Activated naive CD8-positive, alpha-beta T cell treated with anti-CD3 and anti-CD28 coated beads, Interleukin-2, amount 50 U/mL, for 24 hours (primary cell): Measurements from ENCODE around the gene OBSL1.
A peak's percentile ranks its signal among the peaks of the same experiment; 100 is the strongest.

Source experiments
- ATAC-seq: fragments of 150-1000 bp; cut with Tn5 transposase; one replicate; pipeline ENCODE4 v1.10.0; 2021
- DNase-seq: peaks from one replicate; pipeline ENCODE4 v3.0.0; 2021
- H3K27ac Mint-ChIP-seq: one replicate; pipeline ENCODE4 v1.8.0; 2021; ENCODE audit warnings: mild to moderate bottlenecking, mixed read lengths
- H3K27me3 Mint-ChIP-seq: one replicate; pipeline ENCODE4 v1.8.0; 2021; ENCODE audit warnings: mixed read lengths
- H3K36me3 Mint-ChIP-seq: one replicate; pipeline ENCODE4 v1.8.0; 2021; ENCODE audit warnings: low read depth, mixed read lengths
- H3K4me1 Mint-ChIP-seq: one replicate; pipeline ENCODE4 v1.8.0; 2021; ENCODE audit warnings: mixed read lengths
- H3K4me3 Mint-ChIP-seq: one replicate; pipeline ENCODE4 v1.8.0; 2021; ENCODE audit warnings: mild to moderate bottlenecking, moderate library complexity, mixed read lengths
- H3K9me3 Mint-ChIP-seq: one replicate; pipeline ENCODE4 v1.8.0; 2021; ENCODE audit warnings: mixed read lengths

OBSL1 gene

DNA sequence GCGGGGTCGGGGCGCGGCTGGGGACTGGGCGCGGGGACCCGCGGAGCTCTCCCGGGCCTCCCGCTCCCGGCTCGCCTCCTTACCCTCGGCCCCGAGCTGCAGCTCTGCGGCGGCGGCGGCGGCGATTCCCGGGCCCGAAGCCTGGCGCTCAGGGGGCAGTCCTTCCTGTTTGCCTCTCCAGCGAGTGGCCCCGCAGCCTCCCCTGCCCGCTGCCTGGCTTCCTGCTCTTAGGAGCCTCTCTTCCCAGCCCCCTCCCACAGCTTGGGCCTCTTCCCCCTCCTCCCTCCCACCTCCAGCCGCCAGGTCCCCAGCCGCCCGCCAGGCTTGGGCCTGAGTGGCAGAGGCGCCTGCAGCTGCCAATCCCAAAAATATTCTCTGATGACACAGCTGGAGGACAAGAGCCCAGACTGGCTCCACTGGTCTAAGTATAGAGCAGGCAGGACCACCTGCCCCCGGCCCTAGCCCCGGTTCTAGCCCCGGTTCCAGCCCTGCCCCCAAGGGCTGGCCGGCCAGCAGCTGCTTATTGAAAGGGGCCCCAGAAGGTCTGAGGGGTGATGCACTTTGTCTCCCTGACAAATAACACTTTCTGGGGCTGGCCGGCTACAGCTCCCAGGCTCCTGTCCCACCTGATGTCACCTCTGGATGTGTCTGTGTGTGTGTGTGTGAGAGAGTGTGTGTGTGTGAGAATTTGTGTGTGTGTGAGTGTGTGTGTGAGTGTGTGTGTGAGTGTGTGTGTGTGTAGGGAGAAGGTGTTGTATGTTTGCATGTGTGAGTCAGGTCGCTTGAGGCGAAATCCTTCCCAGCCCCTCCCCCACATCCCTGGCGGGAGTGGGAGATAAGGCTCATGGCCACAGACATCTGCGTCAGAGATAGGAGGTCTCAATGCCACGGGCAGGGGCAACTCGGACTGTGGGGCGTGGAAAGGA, at the start of gene OBSL1:
TSS of gene OBSL1 (minus strand) at position 229 of the 926 bp plus-strand sequence. CDS start 307 bp downstream, outside the sequence.
- Mint-ChIP-seq H3K27ac (no peak within 1 kb of the TSS), H3K4me3 (no peak within 1 kb of the TSS), H3K27me3 (peaks cover 47% of the 10 kb centered on the region), H3K36me3 (no peaks in the 10 kb centered on the region), H3K9me3 (no peaks in the 10 kb centered on the region), H3K4me1 (no peaks in the 10 kb centered on the region)
- ATAC-seq (no peak), DNase-seq (peak; percentile 20)

DNA sequence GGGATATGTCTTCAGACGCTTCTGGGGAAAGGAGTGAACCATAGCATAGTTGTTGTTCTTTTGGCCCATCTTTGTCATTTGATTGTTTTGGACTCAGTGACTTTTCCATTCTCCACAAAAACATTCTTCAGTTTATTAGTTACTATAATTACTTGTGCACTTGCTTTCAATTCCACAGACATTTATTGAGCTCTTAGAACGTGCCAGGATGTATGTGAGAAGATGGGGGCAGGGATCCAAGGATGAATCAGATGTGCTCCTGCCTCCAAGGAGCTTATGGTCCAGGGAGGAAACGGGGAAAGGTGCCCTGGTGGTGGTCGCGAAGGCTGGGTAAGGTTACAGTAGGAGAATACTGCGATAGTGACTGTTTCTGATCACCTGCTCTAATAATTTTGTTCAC, 49.2 kb upstream of the OBSL1 start:
- Mint-ChIP-seq H3K9me3 (no peaks in the 10 kb centered on the region), H3K36me3 (no peaks in the 10 kb centered on the region), H3K27ac (no peak overlapping the region), H3K4me1 (no peaks in the 10 kb centered on the region), H3K27me3 (peaks cover 5% of the 10 kb centered on the region), H3K4me3 (no peak overlapping the region)
- no peak for DNase-seq
- ATAC-seq: no peak

DNA sequence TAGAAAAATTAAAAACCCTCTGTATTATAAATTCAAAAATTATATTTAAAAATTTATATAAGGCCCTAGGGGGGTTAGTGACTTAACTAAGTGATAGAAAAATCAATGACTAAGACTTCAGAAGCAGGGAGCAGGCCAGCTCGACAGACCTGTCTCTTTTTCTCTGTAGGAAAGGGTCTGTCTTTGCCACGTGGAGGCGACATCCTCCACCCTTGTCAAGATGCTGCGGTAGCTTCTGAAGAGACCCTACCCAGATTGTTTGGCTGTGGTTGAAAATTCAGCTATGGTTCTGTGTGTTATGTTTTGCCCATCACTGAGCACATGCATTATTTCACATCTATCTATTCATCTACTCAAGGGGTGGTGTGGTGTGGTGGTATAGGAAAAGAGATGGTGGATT, 47.9 kb upstream of the OBSL1 start:
- H3K4me3 Mint-ChIP-seq: no peak overlapping the region
- DNase-seq (no peak), ATAC-seq (no peak)
- H3K36me3 Mint-ChIP-seq: peaks cover 5% of the 10 kb centered on the region
- no peaks in the 10 kb centered on the region for H3K9me3 Mint-ChIP-seq
- no peaks in the 10 kb centered on the region for H3K4me1 Mint-ChIP-seq
- H3K27ac Mint-ChIP-seq: no peak overlapping the region
- H3K27me3 Mint-ChIP-seq: peaks cover 2% of the 10 kb centered on the region

DNA sequence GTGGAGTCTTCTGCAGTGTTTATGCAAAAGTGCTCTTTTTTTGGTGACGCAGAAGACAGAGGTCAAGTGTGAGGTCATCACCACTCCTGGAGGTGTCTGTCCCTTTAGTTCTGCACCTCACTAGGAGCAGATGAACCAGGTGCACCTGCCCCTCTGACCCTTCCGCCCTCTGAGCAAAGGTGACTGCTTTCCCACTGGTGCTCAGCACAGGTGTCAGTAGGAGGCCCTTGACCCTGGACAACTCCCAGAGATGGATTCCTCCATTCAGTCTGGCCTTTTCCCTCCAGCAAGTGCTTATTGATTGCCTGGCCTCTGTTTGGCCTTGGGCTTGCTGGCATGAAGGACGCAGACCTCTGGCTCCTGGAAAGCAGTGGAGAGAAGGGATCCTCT, 47.4 kb upstream of the OBSL1 start:
- Mint-ChIP-seq H3K4me1 (no peaks in the 10 kb centered on the region), H3K9me3 (no peaks in the 10 kb centered on the region), H3K4me3 (no peak overlapping the region), H3K27ac (no peak overlapping the region), H3K27me3 (peaks cover 2% of the 10 kb centered on the region), H3K36me3 (peaks cover 5% of the 10 kb centered on the region)
- no peak for ATAC-seq
- no peak for DNase-seq

DNA sequence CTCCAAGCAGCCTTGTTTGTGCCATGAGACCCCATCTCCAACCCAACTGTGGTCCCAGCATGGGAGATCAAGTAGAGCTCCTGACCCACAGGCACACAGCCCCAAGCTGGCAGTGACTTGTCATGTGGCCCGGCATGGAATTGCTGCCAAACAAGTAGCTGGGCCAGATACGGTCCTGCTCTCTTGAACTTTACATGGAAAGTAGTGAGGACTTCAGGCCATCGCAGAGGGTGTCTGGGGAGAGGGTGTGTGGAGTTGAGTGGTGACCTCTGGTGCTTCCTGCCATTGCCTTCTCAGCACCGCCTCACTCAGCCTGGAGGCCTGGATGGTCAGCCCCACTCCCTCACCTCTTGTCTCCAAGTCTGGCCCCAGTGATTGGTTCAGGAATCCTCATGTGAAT, 45.2 kb upstream of the OBSL1 start:
- Mint-ChIP-seq H3K4me1 (peaks cover 12% of the 10 kb centered on the region), H3K9me3 (no peaks in the 10 kb centered on the region), H3K27ac (no peak overlapping the region), H3K36me3 (peaks cover 8% of the 10 kb centered on the region), H3K27me3 (no peaks in the 10 kb centered on the region), H3K4me3 (no peak overlapping the region)
- DNase-seq (no peak), ATAC-seq (no peak)

DNA sequence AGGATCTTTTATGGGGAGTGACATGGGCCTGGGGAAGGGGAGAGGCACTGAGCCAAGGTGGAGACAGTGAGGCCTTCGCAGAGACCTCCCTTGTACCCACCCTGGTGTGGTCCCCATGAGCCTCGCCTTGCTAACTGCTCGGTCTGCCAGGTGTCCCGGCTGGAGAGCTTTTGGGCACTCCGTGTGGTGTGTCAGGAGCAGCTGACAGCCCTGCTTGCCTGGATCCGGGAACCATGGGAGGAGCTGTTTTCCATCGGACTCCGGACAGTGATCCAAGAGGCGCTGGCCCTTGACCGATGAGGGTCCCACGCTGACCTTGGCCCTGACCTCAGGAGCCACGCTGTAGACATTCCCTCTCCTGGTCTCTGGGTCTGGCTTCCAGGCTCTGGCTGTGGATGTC, 44.6 kb upstream of the OBSL1 start:
- Mint-ChIP-seq H3K4me3 (no peak overlapping the region), H3K36me3 (peaks cover 10% of the 10 kb centered on the region), H3K27ac (no peak overlapping the region), H3K9me3 (no peaks in the 10 kb centered on the region), H3K27me3 (no peaks in the 10 kb centered on the region), H3K4me1 (peaks cover 14% of the 10 kb centered on the region)
- ATAC-seq (no peak), DNase-seq (no peak)

DNA sequence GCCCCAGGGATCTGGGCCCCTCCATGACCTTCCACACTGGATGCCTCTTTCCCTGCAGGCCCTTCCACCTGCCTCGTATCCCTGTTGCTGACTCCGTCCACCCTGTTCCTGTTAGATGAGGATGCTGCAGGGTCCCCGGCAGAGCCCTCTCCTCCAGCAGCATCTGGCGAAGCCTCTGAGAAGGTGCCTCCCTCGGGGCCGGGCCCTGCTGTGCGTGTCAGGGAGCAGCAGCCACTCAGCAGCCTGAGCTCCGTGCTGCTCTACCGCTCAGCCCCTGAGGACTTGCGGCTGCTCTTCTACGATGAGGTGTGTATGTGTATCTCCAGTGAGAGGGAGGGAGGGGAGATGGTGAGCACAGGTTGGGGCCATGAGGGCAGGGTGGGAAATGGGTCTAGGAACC, 43.7 kb upstream of the OBSL1 start:
- H3K36me3 Mint-ChIP-seq: peaks cover 13% of the 10 kb centered on the region
- DNase-seq (no peak), ATAC-seq (no peak)
- H3K4me1 Mint-ChIP-seq: peaks cover 14% of the 10 kb centered on the region
- H3K4me3 Mint-ChIP-seq: no peak overlapping the region
- no peaks in the 10 kb centered on the region for H3K27me3 Mint-ChIP-seq
- no peaks in the 10 kb centered on the region for H3K9me3 Mint-ChIP-seq
- no peak overlapping the region for H3K27ac Mint-ChIP-seq

DNA sequence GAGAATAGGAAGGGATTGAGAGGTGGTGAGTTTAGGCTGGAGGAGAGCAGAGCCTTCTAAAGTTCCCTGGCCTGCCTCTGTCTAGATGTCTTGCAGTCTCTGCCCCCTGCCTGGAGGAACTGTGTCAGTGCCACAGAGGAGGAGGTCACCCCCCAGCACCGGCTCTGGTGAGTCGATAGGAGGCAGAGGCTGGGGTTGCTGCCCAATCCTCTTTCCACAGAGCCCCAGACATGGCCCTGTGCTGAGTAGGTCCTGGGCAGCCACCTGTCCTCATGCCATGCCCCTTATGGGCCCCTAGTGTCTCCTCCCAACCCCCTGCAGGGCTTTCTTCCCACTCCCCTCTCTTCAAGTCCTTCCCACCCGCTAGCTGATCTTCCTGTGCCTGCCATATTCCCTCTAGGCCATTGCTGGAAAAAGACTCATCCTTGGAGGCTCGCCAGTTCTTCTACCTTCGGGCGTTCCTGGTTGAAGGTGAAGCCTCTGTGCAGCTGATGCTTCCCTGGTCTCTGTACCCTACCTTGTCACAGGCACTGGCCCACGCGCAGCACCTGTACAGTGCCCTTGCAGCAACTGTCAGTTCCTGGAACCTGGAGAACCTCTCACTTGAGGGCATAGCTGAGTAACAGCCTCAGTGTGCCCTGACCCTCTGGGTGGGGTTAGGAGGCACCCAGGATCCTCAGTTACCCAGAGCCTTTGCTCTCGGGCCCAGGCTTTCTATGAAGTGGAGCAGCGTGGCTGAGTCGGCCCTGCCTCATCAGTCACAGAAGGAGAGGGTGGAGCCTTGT, 42.9 kb upstream of the OBSL1 start:
- no peaks in the 10 kb centered on the region for H3K9me3 Mint-ChIP-seq
- H3K36me3 Mint-ChIP-seq: peaks cover 15% of the 10 kb centered on the region
- no peaks in the 10 kb centered on the region for H3K27me3 Mint-ChIP-seq
- no peak overlapping the region for H3K4me3 Mint-ChIP-seq
- ATAC-seq: no peak
- H3K4me1 Mint-ChIP-seq: peaks cover 14% of the 10 kb centered on the region
- DNase-seq: no peak
- H3K27ac Mint-ChIP-seq: no peak overlapping the region

DNA sequence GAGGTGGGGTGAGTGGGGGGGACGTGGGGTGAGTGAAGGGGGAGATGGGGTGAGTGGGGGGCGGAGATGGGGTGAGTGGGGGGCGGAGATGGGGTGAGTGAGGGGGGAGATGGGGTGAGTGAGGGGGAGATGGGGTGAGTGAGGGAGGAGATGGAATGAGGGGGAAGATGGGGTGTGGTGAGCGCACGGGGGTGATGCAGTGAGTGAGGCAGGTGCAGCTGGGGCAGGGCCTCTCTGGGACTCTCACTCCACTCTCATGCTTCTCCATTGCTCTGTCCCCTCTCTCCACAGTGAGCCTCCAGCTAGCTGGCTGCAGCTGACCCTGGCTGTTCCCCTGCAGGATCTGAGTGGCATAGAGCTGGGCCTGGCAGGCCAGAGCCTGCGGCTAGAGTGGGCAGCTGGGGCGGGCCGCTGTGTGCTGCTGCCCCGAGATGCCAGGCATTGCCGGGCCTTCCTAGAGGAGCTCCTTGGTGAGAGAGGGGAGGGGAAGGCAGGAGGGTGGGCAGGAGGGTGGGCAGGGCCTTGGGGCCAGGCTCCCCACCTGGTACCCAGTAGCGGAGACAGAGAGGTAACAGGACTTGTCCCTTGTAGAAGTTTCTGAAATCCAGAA, 42.2 kb upstream of the OBSL1 start:
- Mint-ChIP-seq H3K36me3 (peaks cover 15% of the 10 kb centered on the region), H3K27ac (no peak overlapping the region), H3K27me3 (no peaks in the 10 kb centered on the region), H3K9me3 (no peaks in the 10 kb centered on the region), H3K4me1 (peaks cover 14% of the 10 kb centered on the region), H3K4me3 (no peak overlapping the region)
- no peak for DNase-seq
- no peak for ATAC-seq

DNA sequence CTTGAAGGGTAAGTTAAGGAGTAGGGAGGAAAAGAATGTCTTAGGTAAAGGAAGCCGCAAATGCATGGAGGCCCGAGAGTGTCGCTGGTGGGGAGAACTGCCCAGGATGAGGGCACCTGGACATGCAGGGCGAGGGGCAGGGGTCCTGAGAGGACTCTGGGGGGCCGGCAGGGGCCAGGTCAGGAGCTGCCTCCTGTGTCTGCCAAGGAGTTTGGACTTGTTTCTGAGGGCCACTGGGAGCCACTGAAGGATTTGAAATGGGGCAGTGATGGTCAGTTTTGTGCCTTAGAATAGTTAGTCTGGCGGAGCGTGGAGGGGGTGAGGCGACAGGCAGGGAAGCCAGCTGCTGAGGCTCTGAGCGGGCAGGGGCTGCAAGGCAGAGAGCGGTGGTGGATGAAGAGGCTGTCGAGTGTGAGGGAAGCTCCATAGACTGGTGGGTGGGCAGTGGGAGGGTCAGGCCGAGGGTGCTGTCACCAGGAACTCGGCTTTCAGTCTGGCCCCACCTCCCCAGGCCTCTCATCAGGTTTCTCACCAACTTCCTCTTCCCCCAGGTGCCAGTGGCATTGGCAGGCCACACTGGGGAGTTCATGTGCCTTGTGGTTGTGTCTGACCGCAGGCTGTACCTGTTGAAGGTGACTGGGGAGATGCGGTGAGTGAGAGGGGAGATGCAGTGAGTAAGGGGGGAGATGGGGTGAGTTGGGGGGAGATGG, 41.4 kb upstream of the OBSL1 start:
- H3K36me3 Mint-ChIP-seq: peaks cover 15% of the 10 kb centered on the region

DNA sequence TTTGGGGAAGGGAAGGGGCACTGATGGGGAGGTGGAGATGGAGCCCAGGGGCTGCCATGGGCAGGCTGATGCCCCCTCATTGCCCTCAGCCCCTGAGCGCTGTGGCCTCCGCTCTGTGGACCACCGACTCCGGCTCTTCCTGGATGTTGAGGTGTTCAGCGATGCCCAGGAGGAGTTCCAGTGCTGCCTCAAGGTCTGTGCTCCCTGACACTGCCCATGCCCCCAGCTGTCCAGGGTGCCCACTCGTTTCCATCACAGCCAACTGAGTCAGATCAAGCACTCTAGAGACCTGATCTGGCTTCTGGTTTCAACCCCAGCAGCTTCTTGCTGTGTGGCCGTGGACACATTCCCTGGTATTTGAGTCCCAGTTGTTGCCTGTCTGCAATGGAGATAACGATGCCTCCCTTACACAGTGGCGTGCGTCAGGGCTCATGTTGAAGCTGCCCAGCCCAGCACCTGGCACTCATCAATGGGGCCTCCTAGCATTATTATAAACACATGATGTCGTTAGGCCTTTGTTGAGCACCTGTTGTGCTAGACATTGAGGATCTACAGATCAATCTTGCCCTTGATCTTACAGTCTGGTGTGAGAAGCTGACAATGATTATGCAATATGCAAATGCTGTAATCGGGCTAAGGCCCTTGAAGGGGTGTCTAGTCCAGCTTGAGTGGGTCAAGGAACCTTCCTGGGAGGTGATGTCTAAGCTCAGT, 40.7 kb upstream of the OBSL1 start:
- peaks cover 19% of the 10 kb centered on the region for H3K36me3 Mint-ChIP-seq
- H3K4me1 Mint-ChIP-seq: peaks cover 14% of the 10 kb centered on the region
- ATAC-seq (no peak), DNase-seq (no peak)
- H3K27me3 Mint-ChIP-seq: no peaks in the 10 kb centered on the region
- no peak overlapping the region for H3K4me3 Mint-ChIP-seq
- no peak overlapping the region for H3K27ac Mint-ChIP-seq
- H3K9me3 Mint-ChIP-seq: no peaks in the 10 kb centered on the region

More for the DNA sequence above, 41.4 kb upstream of the OBSL1 start:
- H3K4me3 Mint-ChIP-seq: no peak overlapping the region
- DNase-seq (no peak), ATAC-seq (no peak)
- H3K4me1 Mint-ChIP-seq: peaks cover 14% of the 10 kb centered on the region
- H3K27ac Mint-ChIP-seq: no peak overlapping the region
- no peaks in the 10 kb centered on the region for H3K9me3 Mint-ChIP-seq
- no peaks in the 10 kb centered on the region for H3K27me3 Mint-ChIP-seq

DNA sequence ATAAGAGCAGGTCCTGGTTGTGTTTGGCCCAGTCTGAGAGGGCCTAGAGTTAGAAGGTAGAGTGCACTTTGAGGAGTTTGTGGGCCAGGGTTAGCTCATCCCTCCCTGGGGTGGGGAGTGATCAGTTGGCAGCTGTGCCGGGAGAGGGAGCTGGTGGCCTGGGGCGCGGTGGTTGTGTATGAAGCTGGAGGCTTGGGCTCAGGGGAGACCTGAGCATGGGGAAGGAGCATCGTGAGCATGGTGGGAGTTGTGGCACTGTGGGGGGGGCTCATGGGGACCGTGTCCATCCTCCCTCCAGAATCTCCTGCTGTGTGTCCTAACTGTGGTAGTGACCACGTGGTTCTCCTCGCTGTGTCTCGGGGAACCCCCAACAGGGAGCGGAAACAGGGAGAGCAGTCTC, 40.0 kb upstream of the OBSL1 start:
- no peak overlapping the region for H3K27ac Mint-ChIP-seq
- H3K4me1 Mint-ChIP-seq: peaks cover 14% of the 10 kb centered on the region
- H3K36me3 Mint-ChIP-seq: peaks cover 23% of the 10 kb centered on the region
- H3K4me3 Mint-ChIP-seq: no peak overlapping the region
- H3K27me3 Mint-ChIP-seq: no peaks in the 10 kb centered on the region
- no peak for DNase-seq
- ATAC-seq: no peak
- no peaks in the 10 kb centered on the region for H3K9me3 Mint-ChIP-seq

DNA sequence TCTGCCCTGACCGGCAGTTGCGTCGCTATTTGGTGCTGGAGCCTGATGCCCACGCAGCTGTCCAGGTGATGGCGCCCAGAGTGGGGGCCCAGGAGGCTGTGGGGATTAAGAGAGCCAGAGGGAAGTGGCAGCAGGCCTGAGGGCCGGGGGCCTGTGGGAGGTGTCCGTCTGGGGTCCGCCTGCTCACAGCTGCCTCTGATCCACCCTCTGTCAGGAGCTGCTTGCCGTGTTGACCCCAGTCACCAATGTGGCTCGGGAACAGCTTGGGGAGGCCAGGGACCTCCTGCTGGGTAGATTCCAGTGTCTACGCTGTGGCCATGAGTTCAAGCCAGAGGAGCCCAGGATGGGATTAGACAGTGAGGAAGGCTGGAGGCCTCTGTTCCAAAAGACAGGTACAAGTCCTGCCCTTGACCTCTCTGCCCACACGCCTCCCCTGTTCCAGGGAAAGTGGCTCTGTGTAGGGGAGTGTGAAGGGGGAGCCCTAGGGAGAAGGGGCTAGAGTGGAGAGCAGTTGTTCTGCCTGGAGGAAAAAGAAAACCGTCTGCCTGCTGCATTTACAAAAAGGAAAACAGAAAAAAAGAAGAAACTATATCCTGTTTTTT, 37.9 kb upstream of the OBSL1 start:
- no peaks in the 10 kb centered on the region for H3K9me3 Mint-ChIP-seq
- peaks cover 14% of the 10 kb centered on the region for H3K4me1 Mint-ChIP-seq
- H3K4me3 Mint-ChIP-seq: no peak overlapping the region
- H3K27ac Mint-ChIP-seq: no peak overlapping the region
- ATAC-seq: no peak
- DNase-seq: no peak
- peaks cover 21% of the 10 kb centered on the region for H3K36me3 Mint-ChIP-seq
- no peaks in the 10 kb centered on the region for H3K27me3 Mint-ChIP-seq
